ENCODE measurements around the gene DSG4.

DNA sequence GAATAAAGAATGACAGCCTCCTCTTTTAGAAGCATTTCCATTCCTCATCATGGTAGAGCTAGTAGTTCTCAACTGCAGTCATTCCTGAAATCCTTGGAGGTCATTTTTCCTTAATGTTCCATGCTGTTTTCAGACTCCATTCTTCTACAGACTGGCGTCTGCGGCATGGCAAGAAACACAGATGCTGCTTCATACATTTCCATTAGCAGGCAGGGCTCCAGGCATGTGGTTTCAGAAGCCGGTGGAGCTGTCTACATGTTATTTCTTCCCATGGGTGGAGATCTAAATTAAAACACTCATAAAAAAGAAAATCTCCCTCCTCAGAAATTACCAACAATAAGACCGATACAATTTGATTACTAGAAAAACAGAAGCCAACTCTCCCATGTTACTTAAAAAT, 64.9 kb downstream of the DSG4 start:
- TF ChIP-seq, protein P1, sequence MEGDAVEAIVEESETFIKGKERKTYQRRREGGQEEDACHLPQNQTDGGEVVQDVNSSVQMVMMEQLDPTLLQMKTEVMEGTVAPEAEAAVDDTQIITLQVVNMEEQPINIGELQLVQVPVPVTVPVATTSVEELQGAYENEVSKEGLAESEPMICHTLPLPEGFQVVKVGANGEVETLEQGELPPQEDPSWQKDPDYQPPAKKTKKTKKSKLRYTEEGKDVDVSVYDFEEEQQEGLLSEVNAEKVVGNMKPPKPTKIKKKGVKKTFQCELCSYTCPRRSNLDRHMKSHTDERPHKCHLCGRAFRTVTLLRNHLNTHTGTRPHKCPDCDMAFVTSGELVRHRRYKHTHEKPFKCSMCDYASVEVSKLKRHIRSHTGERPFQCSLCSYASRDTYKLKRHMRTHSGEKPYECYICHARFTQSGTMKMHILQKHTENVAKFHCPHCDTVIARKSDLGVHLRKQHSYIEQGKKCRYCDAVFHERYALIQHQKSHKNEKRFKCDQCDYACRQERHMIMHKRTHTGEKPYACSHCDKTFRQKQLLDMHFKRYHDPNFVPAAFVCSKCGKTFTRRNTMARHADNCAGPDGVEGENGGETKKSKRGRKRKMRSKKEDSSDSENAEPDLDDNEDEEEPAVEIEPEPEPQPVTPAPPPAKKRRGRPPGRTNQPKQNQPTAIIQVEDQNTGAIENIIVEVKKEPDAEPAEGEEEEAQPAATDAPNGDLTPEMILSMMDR (IDR thresholded peaks at IDR 0.05 in 2 of 3, conservative IDR thresholded peaks at IDR 0.05 in 1 of 3; ENCODE audit: insufficient read depth in 2 of 3, low read depth in 1 of 3, low read length in 3 of 3) = no peak
- TF ChIP-seq ESRRA (IDR thresholded peaks at IDR 0.05; ENCODE audit: borderline replicate concordance, low read depth) = no peak
- no peak for TF ChIP-seq CHD1 (IDR thresholded peaks at IDR 0.05; ENCODE audit: low read length)
- TF ChIP-seq, protein P2, sequence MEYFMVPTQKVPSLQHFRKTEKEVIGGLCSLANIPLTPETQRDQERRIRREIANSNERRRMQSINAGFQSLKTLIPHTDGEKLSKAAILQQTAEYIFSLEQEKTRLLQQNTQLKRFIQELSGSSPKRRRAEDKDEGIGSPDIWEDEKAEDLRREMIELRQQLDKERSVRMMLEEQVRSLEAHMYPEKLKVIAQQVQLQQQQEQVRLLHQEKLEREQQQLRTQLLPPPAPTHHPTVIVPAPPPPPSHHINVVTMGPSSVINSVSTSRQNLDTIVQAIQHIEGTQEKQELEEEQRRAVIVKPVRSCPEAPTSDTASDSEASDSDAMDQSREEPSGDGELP (CRISPR knock-in tag; IDR thresholded peaks at IDR 0.05; ENCODE audit: borderline replicate concordance) = no peak
- no peak for TF ChIP-seq FOSL1 (tag; conservative IDR thresholded peaks at IDR 0.05)

Data from K562 (cell line).